Measurements from ENCODE around the gene CCDC175. TPM values are rescaled to one million over a fixed set of nuclear protein-coding genes. Genes with fewer than 3 reads are reported as not detected.

The CCDC175 gene
- total RNA-seq, 6 donors from 2014 or later: 0.14 TPM; not detected in 5

DNA sequence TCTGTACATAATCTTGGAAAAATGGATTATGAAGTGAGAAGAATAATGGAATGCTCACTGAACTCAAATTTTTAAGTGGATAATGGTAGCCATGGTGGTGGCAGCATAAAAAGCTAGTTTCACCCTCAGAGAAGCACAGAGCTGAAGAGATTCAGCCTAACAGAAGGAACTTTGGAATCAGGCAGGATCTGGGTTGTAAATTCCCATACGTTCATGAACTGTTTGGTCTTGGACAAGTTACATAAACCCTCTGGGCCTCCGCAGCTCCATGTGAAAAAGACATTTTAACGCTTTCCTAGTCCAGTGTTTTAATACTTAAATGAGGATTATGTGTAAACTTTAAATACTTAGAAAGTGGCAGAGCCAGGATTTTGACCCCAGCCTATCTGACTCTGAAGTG, 65.6 kb downstream of the CCDC175 start:
- H3K36me3 ChIP-seq: no peaks in the 10 kb centered on the region
- no peaks in the 10 kb centered on the region for H3K9me3 ChIP-seq
- no peaks in the 10 kb centered on the region for H3K4me1 ChIP-seq
- no peak for DNase-seq
- 63 to 65% methylated on average over 3 of the region's 3 CpGs for WGBS, 2 donors
- no peak overlapping the region for H3K27ac ChIP-seq
- H3K4me3 ChIP-seq: no peak overlapping the region
- TF ChIP-seq EP300 (IDR thresholded peaks at IDR 0.05): no peak
- TF ChIP-seq POLR2AphosphoS5 (IDR thresholded peaks at IDR 0.05): no peak
- TF ChIP-seq POLR2A (IDR thresholded peaks at IDR 0.05): no peak
- no peak for TF ChIP-seq CTCF (IDR thresholded peaks at IDR 0.05)
- no peak for ATAC-seq (ENCODE audit: low FRiP score in 2 of 2)
- H3K27me3 ChIP-seq: no peaks in the 10 kb centered on the region

DNA sequence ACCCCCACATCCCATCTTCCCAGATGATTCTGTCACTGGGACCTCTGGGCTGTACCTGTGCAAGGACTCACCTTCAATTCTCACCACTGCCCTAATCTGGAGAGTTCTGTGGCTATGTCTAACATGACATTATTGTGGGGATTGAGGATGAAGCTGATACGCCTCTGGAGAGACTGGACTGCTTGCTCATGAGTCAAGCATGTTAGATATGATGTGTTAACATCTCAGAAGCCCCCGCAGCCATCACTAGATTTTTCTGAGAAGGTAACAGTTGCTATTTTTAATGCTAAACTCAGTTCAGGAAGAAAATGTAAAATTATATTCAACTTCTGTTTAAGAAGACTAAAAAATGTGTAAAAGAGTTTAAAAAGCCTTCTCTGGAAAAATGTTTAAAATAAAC, 66.6 kb downstream of the CCDC175 start:
- Histone ChIP-seq H3K27me3 (no peaks in the 10 kb centered on the region), H3K36me3 (peaks cover 0 to 3% (median 0%) of the 10 kb centered on the region in 4 donors), H3K27ac (no peak overlapping the region), H3K4me3 (no peak overlapping the region), H3K9me3 (no peaks in the 10 kb centered on the region), H3K4me1 (no peaks in the 10 kb centered on the region)
- no peak for ATAC-seq (ENCODE audit: low FRiP score in 2 of 2)
- no peak for DNase-seq
- 80% methylated on average over 2 of the region's 2 CpGs for WGBS, 2 donors
- TF ChIP-seq POLR2AphosphoS5 (IDR thresholded peaks at IDR 0.05) (no peak), EP300 (IDR thresholded peaks at IDR 0.05) (no peak), POLR2A (IDR thresholded peaks at IDR 0.05) (no peak), CTCF (IDR thresholded peaks at IDR 0.05) (no peak)

GRCh38 chr14:59509101-59509500, 67.5 kb downstream of the CCDC175 start:
- DNase-seq: no peak
- no peak for ATAC-seq (ENCODE audit: low FRiP score in 2 of 2)
- H3K4me1 ChIP-seq: no peaks in the 10 kb centered on the region
- no peaks in the 10 kb centered on the region for H3K27me3 ChIP-seq
- H3K36me3 ChIP-seq: peaks cover 0 to 10% (median 3%) of the 10 kb centered on the region in 4 donors
- 83 to 86% methylated on average over 3 of the region's 3 CpGs for WGBS, 2 donors
- no peak for TF ChIP-seq POLR2A (IDR thresholded peaks at IDR 0.05)
- TF ChIP-seq EP300 (IDR thresholded peaks at IDR 0.05): no peak
- TF ChIP-seq CTCF (IDR thresholded peaks at IDR 0.05): no peak
- no peak for TF ChIP-seq POLR2AphosphoS5 (IDR thresholded peaks at IDR 0.05)
- H3K4me3 ChIP-seq: no peak overlapping the region
- H3K9me3 ChIP-seq: no peaks in the 10 kb centered on the region
- H3K27ac ChIP-seq: no peak overlapping the region

DNA sequence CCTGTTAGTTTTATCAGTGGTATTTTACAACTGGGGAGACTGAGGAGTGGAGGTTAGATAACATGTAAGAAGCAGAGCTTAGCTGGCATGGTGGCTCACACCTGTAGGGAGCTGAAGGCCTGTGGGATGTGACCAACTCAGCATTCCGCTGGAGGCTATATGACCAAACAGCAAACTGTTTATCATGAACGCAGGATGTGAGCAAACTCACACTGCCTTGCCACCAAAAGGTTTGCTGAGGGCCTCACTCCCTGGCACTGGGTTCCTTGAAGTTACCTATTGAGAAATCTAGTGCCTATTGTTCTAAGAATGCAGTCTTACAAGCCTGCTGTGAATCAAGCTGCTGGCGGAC, 68.9 kb downstream of the CCDC175 start:
- no peak for DNase-seq
- no peaks in the 10 kb centered on the region for H3K4me1 ChIP-seq
- H3K27ac ChIP-seq: no peak overlapping the region
- H3K4me3 ChIP-seq: no peak overlapping the region
- no peaks in the 10 kb centered on the region for H3K9me3 ChIP-seq
- no peaks in the 10 kb centered on the region for H3K27me3 ChIP-seq
- WGBS, 2 donors: 90 to 93% methylated on average over 3 of the region's 3 CpGs
- H3K36me3 ChIP-seq: peaks cover 0 to 22% (median 7%) of the 10 kb centered on the region in 4 donors
- ATAC-seq (ENCODE audit: low FRiP score in 2 of 2): no peak
- no peak for TF ChIP-seq CTCF (IDR thresholded peaks at IDR 0.05)
- TF ChIP-seq POLR2A (IDR thresholded peaks at IDR 0.05): no peak
- TF ChIP-seq EP300 (IDR thresholded peaks at IDR 0.05): no peak
- TF ChIP-seq POLR2AphosphoS5 (IDR thresholded peaks at IDR 0.05): no peak

DNA sequence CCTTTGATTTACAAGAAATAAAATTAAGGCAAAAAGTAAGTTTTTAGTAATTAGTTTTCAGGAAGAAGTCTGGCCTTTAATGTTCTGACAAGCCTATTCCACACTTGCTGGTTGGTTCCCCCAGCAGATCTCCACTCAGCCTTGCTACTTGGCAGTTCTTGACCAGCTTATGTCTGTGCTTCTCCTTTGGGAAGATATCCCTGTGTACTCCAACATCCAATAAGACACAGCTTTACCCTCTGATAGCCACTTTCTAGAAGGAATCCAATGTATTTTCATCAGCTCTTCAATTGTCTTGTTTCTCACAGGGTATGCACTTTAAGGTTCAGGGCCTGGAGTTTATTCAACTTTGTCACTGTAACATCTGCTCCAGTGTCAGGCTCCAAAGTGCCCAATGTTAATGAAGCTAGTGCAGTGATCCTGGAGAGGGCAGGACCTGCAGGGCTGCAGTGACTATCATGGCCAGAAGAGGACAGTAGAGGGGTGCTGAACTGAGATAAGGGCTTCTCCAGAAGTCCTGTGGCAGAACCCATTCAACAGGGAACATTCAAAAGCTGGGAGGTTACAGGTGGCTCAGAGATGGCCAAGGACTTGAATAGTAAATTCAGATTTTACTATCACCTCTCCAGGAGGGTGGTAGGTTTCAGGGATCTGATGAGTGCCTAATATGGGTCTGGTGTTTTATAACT, 69.4 kb downstream of the CCDC175 start:
- Histone ChIP-seq H3K27ac (no peak overlapping the region), H3K4me1 (no peaks in the 10 kb centered on the region), H3K36me3 (peaks cover 0 to 22% (median 7%) of the 10 kb centered on the region in 4 donors), H3K9me3 (no peaks in the 10 kb centered on the region), H3K27me3 (no peaks in the 10 kb centered on the region), H3K4me3 (no peak overlapping the region)
- peak in 1 of 2 donors; percentile 41 for DNase-seq
- ATAC-seq (ENCODE audit: low FRiP score in 2 of 2): peak; percentile 73 to 75
- TF ChIP-seq EP300 (IDR thresholded peaks at IDR 0.05) (no peak), CTCF (IDR thresholded peaks at IDR 0.05) (peak; percentile 32 to 80 (median 61)), POLR2A (IDR thresholded peaks at IDR 0.05) (no peak)

Measured in upper lobe of left lung (tissue), 6 donors.